Stimulated activated CD8-positive, alpha-beta memory T cell treated with anti-CD3 and anti-CD28 coated beads, Interleukin-4, amount 100 ng/mL, for 24 hours (primary cell): Measurements from ENCODE around the gene RBM19.

Source experiments
- DNase-seq: peaks from one replicate; pipeline ENCODE4 v3.0.0-alpha.2; 2020; ENCODE audit warnings: low read depth

Gene RBM19

DNA sequence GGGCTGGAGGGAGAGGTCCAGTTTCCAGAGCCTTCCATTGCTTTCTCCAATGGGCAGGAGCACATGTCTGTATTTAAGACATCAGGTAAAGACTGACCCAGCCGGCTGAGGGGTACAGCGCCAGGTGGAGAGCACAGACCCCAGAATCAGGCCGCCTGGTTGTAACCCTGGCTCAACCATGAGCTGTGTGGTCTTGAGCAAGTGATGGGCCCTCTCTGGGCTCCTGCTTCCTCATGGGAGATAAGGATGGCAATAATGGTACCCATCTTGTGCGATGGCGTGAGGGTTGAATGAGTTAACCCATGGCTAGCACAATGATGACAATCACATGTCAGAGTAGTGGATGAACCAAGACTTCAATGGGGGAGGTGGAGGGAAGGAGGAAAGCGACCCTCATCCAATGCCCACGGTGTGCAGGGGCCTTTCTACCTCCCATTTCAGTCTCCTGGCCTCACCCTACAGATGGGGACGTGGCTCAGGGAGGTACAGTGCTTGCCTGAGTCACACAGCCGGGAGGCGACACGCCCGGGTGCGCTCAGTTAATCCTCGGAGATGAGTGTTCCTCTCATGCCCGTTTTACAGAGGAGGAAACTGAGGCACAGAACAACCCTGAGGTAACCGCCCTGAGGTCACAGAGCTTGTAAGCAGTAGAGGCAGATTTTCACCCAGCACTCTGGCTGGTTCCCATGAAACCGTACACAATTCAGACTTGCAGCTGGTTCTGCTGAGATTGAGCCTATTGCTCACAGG, 163.9 kb downstream of the RBM19 start:
- no peak for DNase-seq

DNA sequence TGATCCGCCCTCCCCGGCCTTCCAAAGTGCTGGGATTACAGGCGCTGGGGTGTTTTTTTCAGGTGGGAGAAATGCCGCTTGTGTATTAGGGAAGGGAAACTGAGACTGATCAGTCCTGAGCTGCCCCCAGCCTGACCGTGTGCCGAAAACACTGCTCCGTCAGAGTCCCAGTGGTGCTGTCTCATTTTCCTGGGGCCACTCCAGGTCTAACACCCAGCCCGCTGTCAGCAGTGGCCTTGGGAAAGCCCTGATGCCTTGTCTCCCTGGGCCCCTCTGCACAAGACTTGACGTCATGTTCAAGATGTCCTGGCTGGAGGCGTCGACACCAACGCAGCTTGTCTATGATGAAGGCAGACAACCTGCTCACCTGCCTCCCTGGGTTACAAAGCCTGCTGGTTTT, 165.9 kb downstream of the RBM19 start:
- no peak for DNase-seq

DNA sequence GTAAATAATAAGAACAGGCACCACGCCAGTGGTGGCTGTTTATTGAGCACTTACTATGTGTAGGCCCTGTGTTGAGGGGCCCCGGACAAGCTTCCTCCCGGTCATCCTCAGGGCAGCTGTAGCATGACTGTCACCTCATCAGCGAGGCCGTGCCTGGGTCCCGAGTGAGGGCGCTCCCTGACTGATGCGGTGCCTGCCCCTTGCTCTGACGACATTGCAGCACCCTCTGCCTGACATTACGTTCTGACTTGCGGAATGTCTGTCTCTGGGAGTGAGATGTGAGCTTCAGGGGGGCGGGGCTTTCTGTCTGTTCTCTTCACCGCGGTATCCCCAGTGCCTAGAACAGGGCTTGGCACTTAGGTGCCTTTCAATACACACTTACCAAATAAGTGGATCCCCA, 167.6 kb downstream of the RBM19 start:
- no peak for DNase-seq

DNA sequence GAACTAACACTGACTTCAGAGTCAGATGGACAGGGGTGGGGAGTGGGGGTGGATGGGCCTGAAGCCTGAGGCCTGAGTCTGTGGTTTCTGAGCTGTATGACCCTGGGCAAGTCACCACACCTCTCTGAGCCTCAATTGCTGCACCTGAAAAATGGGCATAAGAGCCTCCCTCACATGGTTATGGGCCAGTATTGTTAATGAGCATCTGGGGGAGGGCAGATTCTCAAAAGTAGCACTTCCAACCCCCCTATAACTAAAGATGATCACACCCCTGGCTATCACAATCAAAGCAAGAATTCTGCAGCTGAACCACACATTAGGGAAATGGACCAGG, 168.6 kb downstream of the RBM19 start:
- DNase-seq: no peak

DNA sequence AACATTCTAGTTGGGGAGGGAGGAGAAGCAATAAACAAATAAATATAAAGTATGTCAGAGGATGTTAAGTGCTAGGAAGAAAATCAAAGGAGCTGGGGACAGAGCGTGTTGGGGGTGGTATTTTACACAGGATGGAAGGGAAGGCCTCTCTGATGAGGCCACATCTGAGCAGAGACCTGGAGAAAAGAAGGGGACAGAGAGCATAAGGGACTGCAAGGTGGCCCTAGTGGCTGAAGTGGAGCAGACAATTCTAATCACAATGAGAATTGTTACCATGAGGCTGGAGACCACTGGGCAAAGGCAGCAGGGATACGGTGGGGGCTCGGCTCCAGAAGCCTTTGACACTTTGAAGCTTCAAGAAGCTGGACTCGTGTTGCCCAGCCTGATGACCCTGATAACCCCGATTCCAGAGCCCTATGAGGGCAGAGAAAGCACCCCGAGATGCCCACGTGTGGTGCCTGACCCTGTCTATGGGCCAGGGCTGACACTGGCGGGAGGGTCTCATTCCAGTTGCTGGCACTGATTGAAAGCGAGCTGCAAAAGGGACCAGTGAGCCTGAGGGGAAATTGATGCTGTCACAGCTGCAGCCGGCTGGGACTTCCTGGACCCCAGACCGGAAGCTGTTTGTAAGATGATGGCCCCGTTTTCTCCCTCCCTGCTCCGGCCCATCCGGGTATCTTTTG, 169.1 kb downstream of the RBM19 start:
- DNase-seq: no peak

DNA sequence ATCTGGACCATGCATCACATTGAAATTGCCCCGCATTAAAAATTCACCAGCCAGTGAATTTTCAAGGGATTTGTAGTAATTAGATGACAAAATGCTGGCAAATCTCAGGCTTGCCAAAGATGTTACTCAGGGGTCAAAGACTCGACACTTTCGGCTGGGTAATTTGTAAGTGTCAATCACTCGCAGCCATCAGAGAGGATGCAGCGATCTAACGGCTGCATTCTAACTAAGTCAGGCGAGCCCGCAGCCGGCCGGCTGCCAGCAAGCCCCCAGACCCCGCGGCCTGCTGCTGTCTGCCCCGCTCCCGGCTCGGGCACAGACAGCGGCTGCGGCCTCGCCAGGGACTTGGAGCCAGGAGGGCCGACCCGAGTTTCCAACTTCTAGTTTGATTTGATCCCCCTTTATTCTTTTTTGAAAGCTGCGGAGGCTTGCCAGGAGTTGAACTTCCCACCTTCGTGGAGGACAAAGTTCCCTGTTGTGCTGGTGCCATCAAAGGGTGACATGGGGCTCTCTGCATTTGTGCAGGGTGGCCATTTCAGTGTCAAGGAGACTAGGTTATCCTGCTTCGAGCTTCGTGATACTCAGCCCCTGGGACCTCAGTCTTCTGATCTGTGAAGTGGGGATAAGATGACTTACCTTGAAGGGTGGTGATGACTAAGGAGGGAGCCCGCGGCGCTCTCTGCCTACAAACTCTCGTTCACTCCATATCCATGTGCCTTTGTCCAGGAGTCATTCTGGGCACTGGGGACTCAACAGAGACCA, 169.9 kb downstream of the RBM19 start:
- no peak for DNase-seq

DNA sequence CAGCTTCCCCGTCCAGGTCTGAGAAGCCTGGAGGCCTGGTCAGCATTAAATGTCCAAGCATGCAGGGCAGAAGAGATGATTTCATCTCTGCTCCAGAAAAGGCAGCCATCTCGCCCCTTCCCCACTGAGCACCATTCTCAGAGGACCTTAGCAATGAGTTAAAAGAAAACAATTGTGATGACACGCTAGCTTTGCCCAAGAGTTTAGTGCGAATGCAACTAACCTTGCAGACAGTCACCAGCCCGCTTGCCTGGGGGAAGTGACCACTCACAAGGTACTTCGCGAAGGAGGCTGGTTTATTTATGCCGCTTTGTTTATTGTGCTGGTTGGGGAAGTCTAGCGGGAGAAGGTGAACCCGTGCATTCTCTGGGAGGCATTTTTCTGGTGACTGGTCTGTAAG, 170.7 kb downstream of the RBM19 start:
- no peak for DNase-seq

DNA sequence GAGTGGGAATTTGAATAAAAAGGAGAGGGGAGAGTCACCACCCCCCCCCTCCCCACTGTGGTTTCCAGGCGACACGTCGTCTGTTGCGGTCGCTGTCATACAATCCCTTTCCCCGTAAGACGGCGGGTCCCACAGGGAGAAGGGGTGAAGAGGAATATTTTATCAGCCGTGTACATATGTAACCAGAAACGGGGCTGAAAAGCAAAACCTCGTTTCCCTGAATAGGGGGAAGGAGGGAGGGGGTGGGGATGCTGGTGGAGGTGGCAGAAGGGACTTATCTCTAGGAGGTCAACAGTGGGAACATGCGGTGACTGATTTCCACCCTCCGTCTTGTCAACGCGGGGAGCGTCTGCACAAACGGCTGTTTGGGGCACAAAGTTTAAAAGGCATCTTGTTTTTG, 171.4 kb downstream of the RBM19 start:
- no peak for DNase-seq

DNA sequence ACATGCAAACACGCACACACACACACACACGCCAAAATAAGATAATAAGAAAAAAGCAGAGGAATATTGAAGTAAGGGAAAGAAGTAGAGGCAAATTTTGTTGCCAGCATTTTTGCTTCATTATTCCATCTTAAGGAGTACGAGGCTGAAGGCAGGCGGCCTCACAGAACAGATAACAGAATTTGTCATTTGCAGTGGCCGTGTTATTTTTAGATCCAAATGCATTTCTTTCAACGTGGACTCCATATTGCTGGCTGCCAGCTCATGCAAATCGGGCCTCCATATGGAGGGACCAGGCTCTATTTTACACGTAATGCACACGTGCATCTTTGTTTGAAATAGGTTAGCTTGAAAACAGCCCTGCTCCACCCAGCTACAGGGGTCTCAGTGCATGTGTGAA, 172.9 kb downstream of the RBM19 start:
- no peak for DNase-seq

DNA sequence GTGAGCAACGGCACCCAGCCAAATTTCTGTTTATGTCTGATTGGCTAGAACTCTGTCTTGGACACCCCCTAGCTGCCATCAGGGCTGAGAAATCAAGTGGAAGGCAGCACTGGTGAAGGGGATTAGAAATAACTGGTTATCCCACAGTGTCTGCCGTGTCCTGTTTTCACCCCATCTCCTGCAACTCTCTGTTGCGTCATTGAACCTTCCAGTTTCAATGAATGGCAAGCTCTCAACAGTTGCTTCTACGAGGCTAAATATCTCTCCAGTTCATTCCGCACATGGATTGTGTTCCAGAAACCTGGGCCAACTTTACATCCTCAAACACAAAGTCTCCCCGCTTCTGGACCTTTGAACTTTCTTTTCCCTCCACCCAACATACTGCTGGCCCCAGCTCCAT, 173.7 kb downstream of the RBM19 start:
- no peak for DNase-seq

DNA sequence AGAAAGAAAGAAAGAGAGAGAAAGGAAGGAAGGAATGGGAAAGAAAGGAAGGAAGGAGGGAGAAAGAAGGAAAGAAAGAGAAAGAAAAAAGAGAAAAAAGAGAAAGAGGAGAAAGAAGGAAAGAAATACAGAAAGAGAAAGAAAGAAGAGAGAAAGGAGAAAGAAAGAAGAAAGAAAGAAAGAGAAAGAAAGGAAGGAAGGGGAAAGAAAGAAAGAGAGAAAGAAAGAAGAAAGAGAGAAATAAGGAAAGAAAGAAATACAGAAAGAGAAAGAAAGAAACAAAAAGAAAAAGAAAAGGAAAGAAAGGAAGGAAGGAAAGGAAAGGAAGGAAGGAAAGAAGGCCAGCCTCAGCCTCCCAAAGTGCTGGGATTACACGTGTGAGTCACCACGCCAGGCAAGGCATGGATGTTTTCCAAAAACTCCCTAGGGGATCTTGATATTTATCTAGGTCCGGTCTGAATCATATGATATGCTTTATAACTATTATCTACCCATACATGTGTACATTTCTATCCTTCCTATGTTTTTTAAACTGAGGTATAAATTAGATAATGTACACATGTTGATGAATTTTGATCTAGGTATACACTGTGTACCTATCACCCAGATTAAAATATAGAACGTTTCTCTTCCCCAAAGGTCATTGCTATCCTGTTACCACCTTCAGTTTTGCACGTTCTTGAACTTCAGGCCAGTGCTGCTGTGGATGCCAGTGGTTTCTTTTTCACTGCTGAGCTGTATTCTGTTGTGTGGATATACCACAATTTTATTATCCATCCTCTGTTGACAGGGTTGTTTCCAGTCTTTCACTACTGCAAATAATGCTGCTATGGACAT, 177.9 kb downstream of the RBM19 start:
- DNase-seq: no peak

DNA sequence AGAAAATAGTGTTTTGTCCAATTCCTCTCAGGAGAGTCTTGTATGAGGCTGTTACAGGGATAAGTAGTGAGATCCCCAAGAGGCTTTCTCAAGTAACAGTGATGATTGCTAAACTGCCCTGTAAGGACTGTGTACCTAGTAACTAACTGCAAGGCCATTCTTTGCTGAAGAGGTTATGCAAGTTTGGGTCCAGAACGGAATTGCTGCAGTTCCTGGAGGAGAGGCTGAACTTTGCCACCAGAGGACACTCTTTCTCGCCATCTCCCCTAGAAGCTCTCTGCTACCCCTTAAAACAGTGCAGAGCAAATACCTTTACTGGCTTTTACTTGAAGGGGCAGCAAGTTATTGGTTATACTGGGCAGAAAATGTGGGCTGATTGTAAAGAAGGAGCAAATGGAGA, 180.0 kb downstream of the RBM19 start:
- DNase-seq: no peak

DNA sequence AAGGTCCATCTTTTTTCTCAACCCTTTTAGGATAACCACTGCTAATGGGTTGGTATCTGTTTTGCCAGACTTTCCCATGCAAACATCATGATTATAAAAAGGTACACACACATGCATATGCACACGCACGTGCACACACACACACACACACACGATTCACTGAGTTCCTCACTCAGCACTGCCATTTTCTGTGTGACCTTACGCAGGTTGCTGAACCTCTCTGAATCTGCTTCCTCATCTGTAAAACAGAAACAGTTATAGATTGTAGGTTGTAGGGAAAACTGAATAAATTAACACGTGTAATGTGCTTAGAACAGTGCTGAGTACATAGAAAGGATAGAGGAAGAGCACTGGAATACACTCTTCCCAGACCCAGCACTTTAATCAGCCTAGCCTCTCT, 182.3 kb downstream of the RBM19 start:
- DNase-seq: no peak

DNA sequence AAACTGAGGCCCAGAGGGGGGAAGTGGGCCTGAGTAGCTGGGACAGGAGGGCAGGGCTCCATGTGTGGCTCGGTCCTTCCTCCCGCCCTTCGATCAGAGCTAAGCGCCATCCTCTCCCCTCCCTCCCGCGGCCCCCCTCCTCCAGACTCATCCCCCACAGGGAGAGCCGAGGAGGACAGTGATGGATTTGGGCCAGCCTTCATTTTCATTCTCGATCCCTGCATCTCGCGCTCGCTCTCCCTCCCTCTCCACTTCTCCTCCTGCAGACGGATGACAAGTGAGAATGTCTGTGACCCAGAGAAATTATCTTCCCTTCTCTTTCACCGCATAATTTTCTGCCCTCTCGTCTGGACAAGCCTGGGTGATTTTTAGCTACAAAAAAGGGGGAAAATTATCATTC, 183.3 kb downstream of the RBM19 start:
- DNase-seq: no peak

DNA sequence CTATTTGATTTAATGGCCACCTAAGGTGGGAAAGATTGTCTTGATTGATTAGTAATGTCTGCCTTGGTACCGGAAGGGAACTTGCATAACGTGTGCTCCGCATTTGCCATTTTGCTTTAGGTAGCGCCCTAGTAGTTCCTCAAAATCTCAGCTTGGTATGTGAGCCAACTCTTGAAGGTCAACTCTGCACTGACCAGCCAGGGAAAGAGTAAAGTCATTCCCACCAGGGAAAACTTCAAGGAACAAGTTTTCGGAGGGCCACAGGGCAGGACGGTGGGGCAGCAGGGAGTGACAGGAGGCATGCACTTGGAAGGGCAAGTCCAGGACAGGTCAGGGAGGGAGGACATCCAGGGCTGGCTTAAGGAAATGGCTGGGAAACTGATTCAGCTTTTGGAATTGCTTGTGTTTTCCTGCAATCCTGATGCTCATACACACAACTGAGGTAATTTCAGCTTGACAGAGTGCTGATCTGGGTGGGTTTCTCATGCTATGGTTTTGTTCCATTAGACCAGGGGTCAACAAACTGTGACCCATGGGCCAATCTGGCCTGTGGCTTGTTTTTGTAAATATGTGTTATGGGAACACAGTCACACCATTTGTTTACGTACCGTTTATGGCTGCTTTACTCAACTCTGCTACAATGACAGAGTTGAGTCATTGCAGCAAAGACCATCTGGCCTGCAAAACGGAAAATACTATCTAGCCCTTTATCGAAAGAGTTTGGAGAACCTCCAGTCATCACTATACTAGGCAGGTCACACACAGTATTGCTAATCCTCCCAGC, 184.5 kb downstream of the RBM19 start:
- no peak for DNase-seq

DNA sequence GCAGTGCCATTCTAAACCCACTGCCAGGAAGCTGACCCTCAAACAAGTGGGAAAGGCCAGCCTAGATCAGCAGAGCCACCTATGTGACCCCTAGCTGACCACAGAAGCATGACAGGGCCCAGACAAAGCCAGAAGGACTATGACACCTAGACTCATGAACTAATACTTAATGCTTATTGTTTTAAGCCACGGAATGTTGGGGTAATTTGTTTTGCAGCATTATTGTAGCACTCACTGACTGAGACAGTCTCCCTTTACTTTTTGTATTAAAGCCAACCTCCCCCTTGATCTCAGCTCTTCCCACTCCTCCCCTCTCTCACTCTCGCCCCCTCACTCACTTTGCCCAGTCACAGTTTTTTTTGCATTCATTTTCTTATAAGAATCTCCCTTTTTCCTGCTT, 186.4 kb downstream of the RBM19 start:
- no peak for DNase-seq

DNA sequence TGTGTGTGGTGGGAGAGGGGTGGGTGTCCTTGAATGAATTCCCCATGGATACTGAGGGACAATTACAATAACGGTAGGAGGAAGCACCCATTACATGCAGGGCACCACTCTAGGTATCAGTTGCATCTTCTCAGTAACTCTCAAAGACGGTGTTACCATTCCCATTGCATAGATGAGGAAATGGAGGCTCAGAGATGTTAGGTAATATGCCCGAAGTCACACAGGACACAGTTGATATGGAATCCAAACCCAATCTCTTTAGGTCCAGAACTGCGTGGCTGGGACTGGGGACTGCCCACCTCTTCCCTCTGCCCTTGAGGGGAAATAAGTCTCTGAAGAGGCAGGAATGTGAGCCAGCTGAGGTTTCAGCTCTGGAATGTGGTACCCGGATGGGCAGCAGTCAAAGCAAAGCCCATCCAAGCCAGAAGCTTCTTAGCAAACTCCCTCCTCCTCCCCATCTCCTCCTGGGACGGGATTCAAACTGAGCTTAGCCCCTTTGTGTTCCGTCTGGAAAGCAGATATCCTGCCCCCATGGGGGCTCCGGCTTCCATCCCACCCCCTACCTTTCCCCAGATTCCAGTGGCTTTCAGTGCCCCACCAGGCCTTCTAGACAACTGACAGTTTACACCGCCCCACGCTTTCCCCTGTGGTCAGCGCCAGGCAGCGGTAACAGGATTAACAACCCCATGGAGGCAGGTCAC, 187.5 kb downstream of the RBM19 start:
- DNase-seq: no peak

DNA sequence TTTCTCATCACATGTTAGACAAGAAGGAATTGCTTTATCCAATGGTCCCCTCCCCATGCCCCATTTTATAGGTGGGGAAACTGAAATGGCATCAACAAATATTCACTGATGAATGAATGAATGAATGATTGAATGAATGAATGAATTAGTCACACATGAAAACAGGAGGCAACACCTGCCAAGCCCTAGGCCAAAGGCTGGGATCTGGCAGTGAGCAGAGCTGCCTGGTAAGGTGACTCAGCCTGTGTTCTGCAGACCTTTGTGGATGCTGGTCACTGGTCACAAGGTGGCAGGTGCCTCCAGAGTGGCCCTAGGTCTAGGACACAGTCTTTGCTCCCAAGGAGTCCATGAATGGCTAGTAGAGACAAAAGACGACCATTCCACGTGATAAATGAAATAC, 188.4 kb downstream of the RBM19 start:
- no peak for DNase-seq

DNA sequence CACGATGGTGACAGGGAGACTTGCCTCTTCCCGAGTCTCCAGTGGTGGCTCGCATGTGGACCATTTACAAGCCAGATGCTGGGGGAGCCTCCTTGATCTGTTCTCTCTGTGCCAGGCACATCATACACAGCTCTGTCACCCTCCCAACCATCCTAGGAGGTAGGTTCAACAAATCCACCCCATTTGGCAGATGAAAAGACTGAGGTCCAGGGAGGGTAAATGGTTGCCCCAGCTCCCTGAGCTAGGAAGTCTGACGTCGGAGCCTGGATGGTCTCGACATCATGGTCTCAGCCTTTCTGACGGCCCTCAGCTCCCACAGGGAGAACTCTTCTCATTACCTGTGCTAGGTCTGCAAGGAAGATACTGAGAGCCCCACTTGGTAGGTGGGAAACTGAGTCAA, 189.6 kb downstream of the RBM19 start:
- DNase-seq: no peak

DNA sequence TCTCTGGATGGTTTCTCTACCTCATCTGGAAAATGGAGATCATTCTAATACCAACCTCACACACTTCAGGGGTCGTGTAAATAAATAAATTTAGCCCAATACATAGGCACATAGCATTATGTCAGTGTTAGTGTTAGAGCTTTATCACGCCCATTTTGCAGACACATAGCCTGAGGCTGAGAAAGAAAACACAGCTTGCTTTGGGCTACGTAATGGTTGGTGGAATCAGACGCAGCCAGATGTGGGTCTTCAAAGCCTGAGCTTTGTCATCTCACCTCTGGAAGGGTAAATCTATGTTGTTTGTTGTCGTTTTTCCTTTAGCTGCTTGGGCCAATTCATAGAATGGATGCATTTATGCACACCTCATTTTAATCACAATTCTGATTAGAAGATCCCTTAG, 191.6 kb downstream of the RBM19 start:
- DNase-seq: no peak

DNA sequence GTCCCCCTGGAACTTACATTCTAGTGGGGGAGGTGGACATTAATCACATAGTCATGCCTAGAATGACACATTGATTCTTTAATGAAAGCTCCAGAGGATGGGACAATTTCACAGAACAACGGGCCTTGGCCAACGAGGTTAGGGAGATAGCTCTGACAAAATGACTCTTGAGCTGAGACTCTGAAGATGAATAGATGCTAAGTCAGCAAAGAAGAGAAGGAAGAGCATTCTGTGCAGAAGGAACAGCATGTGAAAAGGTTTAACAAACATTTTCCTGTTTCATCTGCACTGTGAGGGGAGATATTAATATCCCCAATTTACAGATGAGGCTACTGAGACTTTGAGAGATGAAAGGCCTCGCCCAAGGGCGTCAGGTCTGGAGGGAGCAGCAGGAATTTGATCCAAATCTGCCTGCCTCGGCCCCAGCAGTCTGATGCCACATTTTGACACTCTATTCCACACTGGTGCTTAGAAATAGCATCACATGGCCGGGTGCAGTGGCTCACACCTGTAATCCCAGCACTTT, 193.6 kb downstream of the RBM19 start:
- no peak for DNase-seq
